Endothelial cell of umbilical vein (primary cell): ENCODE data around the gene IL22RA1. TPM values are rescaled to one million over a fixed set of nuclear protein-coding genes. Genes with fewer than 3 reads are reported as not detected.

ENCODE experiments used
- BruUV-seq: library from RNA; stranded (reverse); fragments of 400-500 nt; replicated peaks from 2 replicates; lab custom pipeline; 2021; lab: Mats Ljungman, UMichigan
- CTCF ChIA-PET: fragments of 300-600, 350-600 bp; sonication (Branson Sonifier 250); formaldehyde crosslinking; loops from one replicate; lab custom pipeline; 2021; ENCODE audit warnings: antibody characterized with exemption, inconsistent platforms; lab: Charles Lee
- POLR2A ChIA-PET: fragments of 300-600, 350-600 bp; sonication (Branson Sonifier 250); formaldehyde crosslinking; loops from one replicate; lab custom pipeline; 2021; ENCODE audit warnings: antibody characterized with exemption, inconsistent platforms; lab: Charles Lee
- DNase-seq: peaks from one replicate; pipeline ENCODE4 v3.0.0-alpha.2; 2011; ENCODE audit warnings: low read depth, low spot score
- FAIRE-seq: peaks from 2 replicates; lab custom pipeline; 2011; peaks lifted over from hg19 to GRCh38; lab: Jason Lieb, UNC
- H2AFZ ChIP-seq: 2 replicates; pipeline ENCODE4 v1.6.0; 2012; ENCODE audit warnings: low read depth, low read length, control low read depth, inconsistent platforms
- H3K27ac ChIP-seq: 2 replicates; pipeline ENCODE4 v1.5.1; 2011; ENCODE audit warnings: low read depth, mild to moderate bottlenecking, control low read depth, low read length, moderate library complexity; ENCODE audit not compliant: insufficient read depth
- H3K27me3 ChIP-seq, 2 experiments: 2 replicates each; pipeline versions ENCODE4 v1.6.0 to v1.6.1; 2011; ENCODE audit warnings: low read length in 2 of 2, mixed read lengths in 1 of 2; ENCODE audit not compliant: control insufficient read depth in 2 of 2, insufficient read depth in 2 of 2
- H3K36me3 ChIP-seq, 2 experiments: 2 replicates in 1 of 2; 3 replicates in 1 of 2; pipeline ENCODE4 v1.5.1; 2011; ENCODE audit warnings: low read length in 2 of 2, mild to moderate bottlenecking in 1 of 2, moderate library complexity in 1 of 2; ENCODE audit not compliant: control insufficient read depth in 2 of 2, insufficient read depth in 2 of 2; ENCODE audit errors: extremely low read depth in 1 of 2
- H3K4me1 ChIP-seq: 3 replicates; pipeline ENCODE4 v1.5.1; 2011; ENCODE audit warnings: mild to moderate bottlenecking, low read length; ENCODE audit not compliant: control insufficient read depth, insufficient read depth; ENCODE audit errors: extremely low read depth
- H3K4me2 ChIP-seq: 2 replicates; pipeline ENCODE4 v1.6.1; 2011; ENCODE audit warnings: low read length, control low read depth, mixed read lengths; ENCODE audit not compliant: insufficient read depth
- H3K4me3 ChIP-seq, 3 experiments: fragments of 200-600 bp in 1 of 3; sonication (generic), shearing (Covaris generic) in 1 of 3; replicated peaks in 1 of 3; 2 replicates each; pipeline ENCODE4 v1.5.1; 2011 to 2016; ENCODE audit warnings: control low read depth in 3 of 3, low read length in 3 of 3, mild to moderate bottlenecking in 2 of 3, inconsistent platforms in 1 of 3, low read depth in 1 of 3, moderate library complexity in 1 of 3; ENCODE audit not compliant: insufficient read depth in 1 of 3
- H3K79me2 ChIP-seq: 2 replicates; pipeline ENCODE4 v1.6.0; 2012; ENCODE audit warnings: low read length, inconsistent platforms; ENCODE audit not compliant: control insufficient read depth, insufficient read depth
- H3K9ac ChIP-seq: replicated peaks from 2 replicates; pipeline ENCODE3; 2011; ENCODE audit warnings: low read length, control low read depth; ENCODE audit not compliant: insufficient read depth; ENCODE audit errors: extremely low read depth
- H3K9me1 ChIP-seq: replicated peaks from 3 replicates; pipeline ENCODE4 v1.6.0; 2011; ENCODE audit warnings: mild to moderate bottlenecking, low read length; ENCODE audit not compliant: control insufficient read depth, insufficient read depth; ENCODE audit errors: extremely low read depth
- H3K9me3 ChIP-seq: replicated peaks from 2 replicates; pipeline ENCODE4 v1.5.1; 2012; ENCODE audit warnings: low read length, inconsistent platforms; ENCODE audit not compliant: control insufficient read depth, insufficient read depth
- H4K20me1 ChIP-seq: replicated peaks from 2 replicates; pipeline ENCODE3; 2011; ENCODE audit warnings: mild to moderate bottlenecking, low read length; ENCODE audit not compliant: control insufficient read depth, insufficient read depth; ENCODE audit errors: extremely low read depth
- CTCF ChIP-seq, 2 donors: IDR thresholded peaks; 1 replicate in 1 of 2; 2 replicates in 1 of 2; pipeline ENCODE4 v1.5.1; 2011; ENCODE audit warnings: low read length in 2 of 2, mild to moderate bottlenecking in 2 of 2, moderate library complexity in 2 of 2, control low read depth in 1 of 2, inconsistent platforms in 1 of 2, low read depth in 1 of 2; ENCODE audit not compliant: insufficient read depth in 1 of 2; ENCODE audit errors: extremely low read depth in 1 of 2
- EZH2 ChIP-seq: IDR thresholded peaks from 2 replicates; pipeline ENCODE4 v1.6.1; 2012; ENCODE audit warnings: borderline replicate concordance, low read depth, mild to moderate bottlenecking, moderate library complexity, low read length, inconsistent platforms; ENCODE audit not compliant: severe bottlenecking
- FOS ChIP-seq: IDR thresholded peaks from 2 replicates; pipeline ENCODE4 v1.6.1; 2011; ENCODE audit warnings: mild to moderate bottlenecking, low read length, moderate library complexity, borderline replicate concordance; ENCODE audit not compliant: insufficient read depth
- GATA2 ChIP-seq: IDR thresholded peaks from 2 replicates; pipeline ENCODE4 v1.7.0; 2011; ENCODE audit warnings: low read depth, mild to moderate bottlenecking, moderate library complexity, mixed read lengths, low read length; ENCODE audit not compliant: insufficient read length, insufficient read depth
- JUN ChIP-seq: IDR thresholded peaks from 2 replicates; pipeline ENCODE4 v1.6.1; 2011; ENCODE audit warnings: borderline replicate concordance, low read depth; ENCODE audit not compliant: insufficient read length, insufficient read depth
- MAX ChIP-seq: IDR thresholded peaks from 2 replicates; pipeline ENCODE4 v1.6.1; 2011; ENCODE audit not compliant: insufficient read depth, insufficient read length
- MYC ChIP-seq: IDR thresholded peaks from one replicate; pipeline ENCODE4 v1.6.1; 2011; ENCODE audit warnings: mild to moderate bottlenecking, low read depth, low read length
- POLR2A ChIP-seq: IDR thresholded peaks from 2 replicates; pipeline ENCODE4 v1.6.1; 2012; ENCODE audit warnings: low read depth, mild to moderate bottlenecking, control low read depth, low read length
- POLR2AphosphoS5 ChIP-seq: IDR thresholded peaks from 2 replicates; pipeline ENCODE4 v1.6.1; 2012; ENCODE audit warnings: low read depth, mild to moderate bottlenecking, control low read depth, low read length, moderate library complexity; ENCODE audit not compliant: insufficient read depth
- dilution Hi-C: fragments of 300-500 bp; cut with MboI; formaldehyde crosslinking; loops from one replicate; pipeline ENCODE4 v1.15.0; 2019; ENCODE audit warnings: low sequenced_read_pairs; ENCODE audit not compliant: extremely low pct_ligation_motif_present
- intact Hi-C: fragments of 100-400 bp; cut with micrococcal nuclease; formaldehyde crosslinking; loops from one replicate; pipeline ENCODE4 v1.10.0; 2022
- polyA plus RNA-seq, 4 experiments: library from polyadenylated mRNA; depleted of rRNA in 3 of 4; stranded (reverse) in 3 of 4; unstranded in 1 of 4; fragments of >200 nt; gene quantifications; 2 replicates each; pipeline versions ENCODE4 v1.2.1 to v1.2.3, GENCODE V29; 2011 to 2012; ENCODE audit warnings: missing spikeins in 1 of 4
- total RNA-seq: library from RNA; stranded (reverse); gene quantifications from 2 replicates; pipeline ENCODE4 v1.2.3, GENCODE V29; 2021

The IL22RA1 gene
- total and polyA plus RNA-seq, 2 donors (not counting 3 experiments of a cell fraction or from before 2014, with no cell fraction given), result not detected

- Histone ChIP-seq H3K9me1 (no peaks in the 10 kb centered on the region), H3K27me3 (peaks cover 0 to 2% of the 10 kb centered on the region in 2 experiments), H2AFZ (peak overlapping the region; percentile 94), H3K4me1 (peaks cover 25% of the 10 kb centered on the region), H3K9me3 (no peaks in the 10 kb centered on the region), H4K20me1 (no peaks in the 10 kb centered on the region), H3K36me3 (no peaks in the 10 kb centered on the region), H3K4me3 (no peak overlapping the region), H3K27ac (no peak overlapping the region), H3K79me2 (no peaks in the 10 kb centered on the region), H3K4me2 (no peak overlapping the region), H3K9ac (peak overlapping the region; percentile 20)
- ChIA-PET CTCF (interaction anchor here (0.7 to 3.2 kb wide), 7 partner anchors 9 to 339 kb away, joined by 3 to 45 read pairs (median 5); partner anchors contain the start of gene NIPAL3), POLR2A (no interaction called here)
- DNase-seq (no peak), FAIRE-seq (peak; percentile 33)
- intact Hi-C loops (loop anchor here (5.0 kb wide), 1 partner anchor 153 kb away; the partner anchor contains the start of gene PNRC2), dilution Hi-C loops (no loop called here)
- BruUV-seq, result no TSS peak
- no peak for TF ChIP-seq JUN
- no peak for TF ChIP-seq CTCF (IDR thresholded peaks at IDR 0.05; ENCODE audit: extremely low read depth in 1 of 2, insufficient read depth in 1 of 2, low read depth in 1 of 2, low read length in 2 of 2)
- TF ChIP-seq MAX, result no peak
- no peak for TF ChIP-seq POLR2A
- TF ChIP-seq POLR2AphosphoS5, result no peak
- no peak for TF ChIP-seq MYC
- no peak for TF ChIP-seq FOS
- no peak for TF ChIP-seq GATA2
- TF ChIP-seq EZH2, result no peak
These were observed 32.2 kb downstream of the IL22RA1 start for GRCh38 chr1:24110642-24111261.
